Measurements from ENCODE around the gene ADSS1. TPM values are rescaled to one million over a fixed set of nuclear protein-coding genes. Genes with fewer than 3 reads are reported as not detected.

Gene ADSS1
- polyA plus RNA-seq, 1 donor (not counting 4 experiments of a cell fraction or from before 2014, with no cell fraction given): 1.7 TPM

GRCh38 chr14:104779776-104780512 lies 55.9 kb downstream of the ADSS1 start:
- Histone ChIP-seq H3K4me2 (ENCODE audit: control insufficient read depth, extremely low read depth, insufficient read depth, low read depth, low read length) (no peak overlapping the region), H3K9ac (ENCODE audit: control insufficient read depth, extremely low read depth, insufficient read depth, low read length) (no peak overlapping the region), H3K9me3 (ENCODE audit: control insufficient read depth, low read depth, low read length) (no peaks in the 10 kb centered on the region), H3K27me3 (ENCODE audit: control insufficient read depth, extremely low read depth, insufficient read depth, low read length) (no peaks in the 10 kb centered on the region), H3K4me1 (ENCODE audit: control insufficient read depth, extremely low read depth, insufficient read depth, low read length) (no peaks in the 10 kb centered on the region), H3K4me3 (ENCODE audit: control insufficient read depth in 2 of 3, extremely low read depth in 1 of 3, insufficient read depth in 2 of 3, low read depth in 1 of 3, low read length in 3 of 3) (no peak overlapping the region), H3K9me1 (ENCODE audit: control insufficient read depth, extremely low read depth, insufficient read depth, low read length) (no peaks in the 10 kb centered on the region), H4K20me1 (ENCODE audit: control insufficient read depth, extremely low read depth, insufficient read depth, low read length) (peaks cover 7% of the 10 kb centered on the region), H2AFZ (ENCODE audit: control insufficient read depth, low read length) (no peak overlapping the region), H3K79me2 (ENCODE audit: control insufficient read depth, insufficient read depth, low read length) (peaks cover 10% of the 10 kb centered on the region), H3K27ac (ENCODE audit: control insufficient read depth, insufficient read depth, low read length) (no peak overlapping the region), H3K36me3 (ENCODE audit: control insufficient read depth in 2 of 2, extremely low read depth in 1 of 2, insufficient read depth in 2 of 2, low read length in 2 of 2) (peaks cover 15% of the 10 kb centered on the region in 2 experiments)
- no peak for TF ChIP-seq CTCF (optimal IDR thresholded peaks at IDR 0.05 in 1 of 3, IDR thresholded peaks at IDR 0.05 in 1 of 3, conservative IDR thresholded peaks at IDR 0.05 in 1 of 3; ENCODE audit: extremely low read depth in 1 of 3, insufficient read depth in 2 of 3, low read length in 3 of 3)
- no peak for TF ChIP-seq EZH2 (IDR thresholded peaks at IDR 0.05; ENCODE audit: low read length)
- FAIRE-seq: no peak
- no peak for DNase-seq (ENCODE audit: low read depth, low spot score)
- dilution Hi-C loops (cut with MboI; ENCODE audit: extremely low pct_ligation_motif_present, low sequenced_read_pairs): no loop called here

GRCh38 chr14:104780513-104781030 lies 56.5 kb downstream of the ADSS1 start:
- FAIRE-seq: no peak
- Histone ChIP-seq H3K79me2 (ENCODE audit: control insufficient read depth, insufficient read depth, low read length) (peaks cover 14% of the 10 kb centered on the region), H3K9me3 (ENCODE audit: control insufficient read depth, low read depth, low read length) (no peaks in the 10 kb centered on the region), H3K4me1 (ENCODE audit: control insufficient read depth, extremely low read depth, insufficient read depth, low read length) (no peaks in the 10 kb centered on the region), H4K20me1 (ENCODE audit: control insufficient read depth, extremely low read depth, insufficient read depth, low read length) (peaks cover 7% of the 10 kb centered on the region), H3K9me1 (ENCODE audit: control insufficient read depth, extremely low read depth, insufficient read depth, low read length) (no peaks in the 10 kb centered on the region), H3K4me2 (ENCODE audit: control insufficient read depth, extremely low read depth, insufficient read depth, low read depth, low read length) (no peak overlapping the region), H3K4me3 (ENCODE audit: control insufficient read depth in 2 of 3, extremely low read depth in 1 of 3, insufficient read depth in 2 of 3, low read depth in 1 of 3, low read length in 3 of 3) (no peak overlapping the region), H3K27ac (ENCODE audit: control insufficient read depth, insufficient read depth, low read length) (no peak overlapping the region), H3K36me3 (ENCODE audit: control insufficient read depth in 2 of 2, extremely low read depth in 1 of 2, insufficient read depth in 2 of 2, low read length in 2 of 2) (peaks cover 12 to 14% of the 10 kb centered on the region in 2 experiments), H3K9ac (ENCODE audit: control insufficient read depth, extremely low read depth, insufficient read depth, low read length) (no peak overlapping the region), H3K27me3 (ENCODE audit: control insufficient read depth, extremely low read depth, insufficient read depth, low read length) (no peaks in the 10 kb centered on the region), H2AFZ (ENCODE audit: control insufficient read depth, low read length) (no peak overlapping the region)
- no peak for DNase-seq (ENCODE audit: low read depth, low spot score)
- TF ChIP-seq EZH2 (IDR thresholded peaks at IDR 0.05; ENCODE audit: low read length): no peak
- no peak for TF ChIP-seq CTCF (optimal IDR thresholded peaks at IDR 0.05 in 1 of 3, IDR thresholded peaks at IDR 0.05 in 1 of 3, conservative IDR thresholded peaks at IDR 0.05 in 1 of 3; ENCODE audit: extremely low read depth in 1 of 3, insufficient read depth in 2 of 3, low read length in 3 of 3)
- dilution Hi-C loops (cut with MboI; ENCODE audit: extremely low pct_ligation_motif_present, low sequenced_read_pairs): no loop called here

Measured in keratinocyte (primary cell).